Neural progenitor cell (in vitro differentiated cells): ENCODE results near the gene MYO15B. TPM values are rescaled to one million over a fixed set of nuclear protein-coding genes. Genes with fewer than 3 reads are reported as not detected.

ENCODE experiments used
- DNase-seq: peaks from one replicate; pipeline ENCODE4 v3.0.0-alpha.2; 2016; ENCODE audit warnings: low spot score
- H2AFZ ChIP-seq: fragments of 200-600 bp; sonication (generic); replicated peaks from 2 replicates; pipeline ENCODE4 v1.6.1; 2016; ENCODE audit warnings: antibody characterized with exemption
- H3F3A ChIP-seq: fragments of 200-600 bp; sonication (generic); 2 replicates; pipeline ENCODE4 v1.6.1; 2016; ENCODE audit warnings: antibody characterized with exemption, low read depth
- H3K27ac ChIP-seq: fragments of 200-600 bp; sonication (generic); 2 replicates; pipeline ENCODE4 v1.5.1; 2016; ENCODE audit warnings: mild to moderate bottlenecking
- H3K27me3 ChIP-seq: fragments of 200-600 bp; sonication (generic); 2 replicates; pipeline ENCODE4 v1.6.1; 2016; ENCODE audit warnings: mild to moderate bottlenecking, moderate library complexity
- H3K36me3 ChIP-seq: fragments of 200-600 bp; sonication (generic); 2 replicates; pipeline ENCODE4 v1.5.1; 2016
- H3K4me1 ChIP-seq: fragments of 200-600 bp; sonication (generic); 2 replicates; pipeline ENCODE4 v1.6.1; 2016; ENCODE audit warnings: mixed run types
- H3K4me2 ChIP-seq: fragments of 200-600 bp; sonication (generic); 2 replicates; pipeline ENCODE4 v1.6.1; 2016
- H3K4me3 ChIP-seq: fragments of 200-600 bp; sonication (generic); 2 replicates; pipeline ENCODE4 v1.5.1; 2016
- H3K79me2 ChIP-seq: fragments of 200-600 bp; sonication (generic); 2 replicates; pipeline ENCODE4 v1.6.1; 2016; ENCODE audit warnings: low read depth
- H3K9ac ChIP-seq: fragments of 200-600 bp; sonication (generic); 2 replicates; pipeline ENCODE4 v1.6.1; 2016
- H3K9me3 ChIP-seq: fragments of 200-600 bp; sonication (generic); 2 replicates; pipeline ENCODE4 v1.5.1; 2016; ENCODE audit warnings: low read depth
- H4K20me1 ChIP-seq: fragments of 200-600 bp; sonication (generic); 2 replicates; pipeline ENCODE4 v1.6.1; 2016; ENCODE audit warnings: low read depth
- H3K27ac Mint-ChIP-seq: 3 replicates; pipeline ENCODE4 v1.8.0; 2021; ENCODE audit warnings: mixed read lengths
- H3K27me3 Mint-ChIP-seq: 2 replicates; pipeline ENCODE4 v1.8.0; 2022; ENCODE audit warnings: low read depth, mild to moderate bottlenecking, inconsistent platforms, moderate library complexity, mixed read lengths; ENCODE audit not compliant: insufficient read depth
- H3K36me3 Mint-ChIP-seq: 3 replicates; pipeline ENCODE4 v1.8.0; 2021; ENCODE audit warnings: mixed read lengths
- H3K4me1 Mint-ChIP-seq: 3 replicates; pipeline ENCODE4 v1.8.0; 2021; ENCODE audit warnings: mixed read lengths
- H3K4me3 Mint-ChIP-seq: 3 replicates; pipeline ENCODE4 v1.8.0; 2021; ENCODE audit warnings: mild to moderate bottlenecking, moderate library complexity, mixed read lengths
- H3K9me3 Mint-ChIP-seq: 3 replicates; pipeline ENCODE4 v1.8.0; 2020; ENCODE audit warnings: mixed read lengths
- CTCF ChIP-seq: fragments of 200-600 bp; sonication (generic); IDR thresholded peaks from 2 replicates; pipeline ENCODE4 v1.5.1; 2017; ENCODE audit warnings: antibody characterized with exemption, mild to moderate bottlenecking
- EZH2 ChIP-seq: fragments of 200-600 bp; sonication (generic); IDR thresholded peaks from 2 replicates; pipeline ENCODE4 v1.6.1; 2017; ENCODE audit warnings: antibody characterized with exemption, mild to moderate bottlenecking, moderate library complexity
- EZH2phosphoT487 ChIP-seq: fragments of 200-600 bp; sonication (generic); IDR thresholded peaks from 2 replicates; pipeline ENCODE4 v1.6.1; 2017; ENCODE audit warnings: antibody characterized with exemption
- total RNA-seq: library from RNA; depleted of rRNA; stranded (reverse); fragments of >200 nt; gene quantifications from 2 replicates; pipeline ENCODE4 v1.2.3, GENCODE V29; 2015; ENCODE audit warnings: low replicate concordance

The MYO15B gene
- total RNA-seq, 1 donor from 2014 or later, result 10.2 TPM

- no peaks in the 10 kb centered on the region for H4K20me1 ChIP-seq
- H3K36me3 Mint-ChIP-seq, result no peaks in the 10 kb centered on the region
- TF ChIP-seq EZH2phosphoT487 (no peak), EZH2 (no peak), CTCF (peak; percentile 15)
- no peak for DNase-seq
- no peak overlapping the region for H3K4me3 Mint-ChIP-seq
- H3K79me2 ChIP-seq, result no peaks in the 10 kb centered on the region
- H3K4me2 ChIP-seq, result no peak overlapping the region
- H3K36me3 ChIP-seq, result no peaks in the 10 kb centered on the region
- no peak overlapping the region for H2AFZ ChIP-seq
- H3F3A ChIP-seq, result no peaks in the 10 kb centered on the region
- H3K27me3 Mint-ChIP-seq, result peaks cover 3% of the 10 kb centered on the region
- no peaks in the 10 kb centered on the region for H3K9me3 ChIP-seq
- H3K9ac ChIP-seq, result no peak overlapping the region
- no peaks in the 10 kb centered on the region for H3K27me3 ChIP-seq
- no peaks in the 10 kb centered on the region for H3K9me3 Mint-ChIP-seq
- no peak overlapping the region for H3K27ac ChIP-seq
- H3K4me1 Mint-ChIP-seq, result no peaks in the 10 kb centered on the region
- H3K4me1 ChIP-seq, result peaks cover 12% of the 10 kb centered on the region
- no peak overlapping the region for H3K4me3 ChIP-seq
- H3K27ac Mint-ChIP-seq, result no peak overlapping the region
Observed at GRCh38 chr17:75615301-75615700, 27.7 kb downstream of the MYO15B start.

- Histone ChIP-seq H3K9me3 (no peaks in the 10 kb centered on the region), H2AFZ (no peak overlapping the region), H3F3A (no peaks in the 10 kb centered on the region), H3K9ac (no peak overlapping the region), H3K79me2 (no peaks in the 10 kb centered on the region), H3K4me1 (peaks cover 12% of the 10 kb centered on the region), H4K20me1 (no peaks in the 10 kb centered on the region), H3K36me3 (no peaks in the 10 kb centered on the region), H3K27ac (no peak overlapping the region), H3K4me2 (no peak overlapping the region), H3K4me3 (no peak overlapping the region), H3K27me3 (no peaks in the 10 kb centered on the region)
- TF ChIP-seq EZH2phosphoT487 (no peak), CTCF (no peak), EZH2 (no peak)
- no peak for DNase-seq
- H3K4me3 Mint-ChIP-seq, result no peak overlapping the region
- no peaks in the 10 kb centered on the region for H3K9me3 Mint-ChIP-seq
- no peak overlapping the region for H3K27ac Mint-ChIP-seq
- H3K36me3 Mint-ChIP-seq, result no peaks in the 10 kb centered on the region
- H3K27me3 Mint-ChIP-seq, result peaks cover 3% of the 10 kb centered on the region
- no peaks in the 10 kb centered on the region for H3K4me1 Mint-ChIP-seq
Observed at GRCh38 chr17:75616521-75617122, 29.0 kb downstream of the MYO15B start.

- H3K9me3 Mint-ChIP-seq, result no peaks in the 10 kb centered on the region
- H3K9ac ChIP-seq, result no peak overlapping the region
- H4K20me1 ChIP-seq, result no peaks in the 10 kb centered on the region
- no peak overlapping the region for H3K4me2 ChIP-seq
- peaks cover 12% of the 10 kb centered on the region for H3K4me1 ChIP-seq
- H3K27ac Mint-ChIP-seq, result no peak overlapping the region
- no peaks in the 10 kb centered on the region for H3K36me3 ChIP-seq
- H3K27me3 Mint-ChIP-seq, result peaks cover 5% of the 10 kb centered on the region
- no peak overlapping the region for H2AFZ ChIP-seq
- no peaks in the 10 kb centered on the region for H3K9me3 ChIP-seq
- no peaks in the 10 kb centered on the region for H3K36me3 Mint-ChIP-seq
- TF ChIP-seq CTCF, result no peak
- TF ChIP-seq EZH2phosphoT487, result no peak
- TF ChIP-seq EZH2, result no peak
- H3F3A ChIP-seq, result no peaks in the 10 kb centered on the region
- H3K4me3 Mint-ChIP-seq, result no peak overlapping the region
- H3K79me2 ChIP-seq, result no peaks in the 10 kb centered on the region
- peaks cover 4% of the 10 kb centered on the region for H3K4me1 Mint-ChIP-seq
- no peak overlapping the region for H3K4me3 ChIP-seq
- DNase-seq, result no peak
- no peak overlapping the region for H3K27ac ChIP-seq
- no peaks in the 10 kb centered on the region for H3K27me3 ChIP-seq
Observed at GRCh38 chr17:75617218-75617617, 29.6 kb downstream of the MYO15B start.
